ENCODE results near the gene DMRT3.

GRCh38 chr9:970151-970996, 6.1 kb upstream of the DMRT3 start:
- TF ChIP-seq REST (IDR thresholded peaks at IDR 0.05; ENCODE audit: borderline replicate concordance), result no peak
- no peak for TF ChIP-seq CTCF (IDR thresholded peaks at IDR 0.05; ENCODE audit: poor library complexity, severe bottlenecking)
- TF ChIP-seq TAF1 (IDR thresholded peaks at IDR 0.05; ENCODE audit: low read depth), result no peak

Data from neural cell (in vitro differentiated cells).